OCI-LY1 (cell line): ENCODE results near the gene FAM151A.

ENCODE experiments used
- H2AFZ ChIP-seq: fragments of 200-600 bp; sonication (generic), shearing (Covaris generic); 2 replicates; pipeline ENCODE4 v1.6.0; 2014; ENCODE audit warnings: antibody characterized with exemption, mild to moderate bottlenecking, low read length
- H3F3A ChIP-seq: fragments of 200-600 bp; sonication (generic), shearing (Covaris generic); 2 replicates; pipeline ENCODE4 v1.6.0; 2014; ENCODE audit warnings: mild to moderate bottlenecking, antibody characterized with exemption, low read length, moderate library complexity; ENCODE audit not compliant: insufficient read depth
- H3K27ac ChIP-seq: fragments of 200-600 bp; sonication (generic); 2 replicates; pipeline ENCODE4 v1.5.1; 2014; ENCODE audit warnings: low read length, mixed run types, mild to moderate bottlenecking, low read depth; ENCODE audit not compliant: poor library complexity, severe bottlenecking
- H3K27me3 ChIP-seq: fragments of 200-600 bp; sonication (generic); 2 replicates; pipeline ENCODE4 v1.6.0; 2014; ENCODE audit warnings: antibody characterized with exemption, mild to moderate bottlenecking, low read length, moderate library complexity; ENCODE audit not compliant: insufficient read depth
- H3K36me3 ChIP-seq: fragments of 200-600 bp; sonication (generic); 2 replicates; pipeline ENCODE4 v1.6.1; 2014; ENCODE audit warnings: mild to moderate bottlenecking, antibody characterized with exemption, low read length, moderate library complexity, mixed read lengths; ENCODE audit not compliant: insufficient read depth
- H3K4me1 ChIP-seq: fragments of 200-600 bp; sonication (generic); 2 replicates; pipeline ENCODE4 v1.5.1; 2014; ENCODE audit warnings: mild to moderate bottlenecking, low read length, moderate library complexity; ENCODE audit not compliant: insufficient read depth, severe bottlenecking
- H3K4me2 ChIP-seq: fragments of 200-600 bp; sonication (generic), shearing (Covaris generic); 2 replicates; pipeline ENCODE4 v1.6.1; 2014; ENCODE audit warnings: low read length
- H3K4me3 ChIP-seq: fragments of 200-600 bp; sonication (generic); 2 replicates; pipeline ENCODE4 v1.5.1; 2014; ENCODE audit warnings: low read length, low read depth, mild to moderate bottlenecking, mixed read lengths; ENCODE audit not compliant: poor library complexity, severe bottlenecking
- H3K79me2 ChIP-seq: fragments of 200-600 bp; shearing (Covaris generic); 2 replicates; pipeline ENCODE4 v1.6.1; 2016; ENCODE audit warnings: mixed run types, low read length, mixed read lengths; ENCODE audit not compliant: insufficient read depth
- H3K9ac ChIP-seq: fragments of 200-600 bp; sonication (generic), shearing (Covaris generic); 2 replicates; pipeline ENCODE4 v1.6.1; 2014; ENCODE audit warnings: mild to moderate bottlenecking, low read length, mixed read lengths
- H3K9me2 ChIP-seq: fragments of 200-600 bp; sonication (generic), shearing (Covaris generic); 2 replicates; pipeline ENCODE4 v1.6.1; 2014; ENCODE audit warnings: low read depth, mild to moderate bottlenecking, low read length, mixed read lengths
- H3K9me3 ChIP-seq: fragments of 200-600 bp; shearing (Covaris generic); 2 replicates; pipeline ENCODE4 v1.6.1; 2014; ENCODE audit warnings: low read length, mixed read lengths
- H4K20me1 ChIP-seq: fragments of 200-600 bp; sonication (generic), shearing (Covaris generic); 2 replicates; pipeline ENCODE4 v1.6.0; 2016; ENCODE audit warnings: mild to moderate bottlenecking, low read length; ENCODE audit not compliant: insufficient read depth
- CTCF ChIP-seq: fragments of 200-600 bp; sonication (generic), shearing (Covaris generic); IDR thresholded peaks from 2 replicates; pipeline ENCODE4 v1.5.1; 2017; ENCODE audit warnings: mild to moderate bottlenecking, antibody characterized with exemption, low read length, moderate library complexity, mixed read lengths
- EZH2 ChIP-seq: fragments of 200-600 bp; sonication (generic), shearing (Covaris generic); IDR thresholded peaks from 2 replicates; pipeline ENCODE4 v1.8.0; 2017; ENCODE audit warnings: borderline replicate concordance, mixed run types, mild to moderate bottlenecking, antibody characterized with exemption, low read length, moderate library complexity, mixed read lengths

Gene FAM151A

GRCh38 chr1:54583307-54583686 lies 40.0 kb downstream of the FAM151A start:
- Histone ChIP-seq H3K4me2 (no peak overlapping the region), H4K20me1 (no peaks in the 10 kb centered on the region), H2AFZ (no peak overlapping the region), H3K79me2 (no peaks in the 10 kb centered on the region), H3K27me3 (peaks cover 4% of the 10 kb centered on the region; the same call in 1 of the 2 replicates), H3K9me2 (no peaks in the 10 kb centered on the region), H3K9me3 (no peaks in the 10 kb centered on the region), H3K36me3 (no peaks in the 10 kb centered on the region), H3F3A (no peaks in the 10 kb centered on the region), H3K27ac (no peak overlapping the region), H3K4me1 (no peaks in the 10 kb centered on the region), H3K4me3 (no peak overlapping the region), H3K9ac (no peak overlapping the region)
- TF ChIP-seq EZH2 = no peak
- TF ChIP-seq CTCF = no peak

GRCh38 chr1:54582566-54583306 lies 40.6 kb downstream of the FAM151A start:
- Histone ChIP-seq H3K27me3 (peaks cover 4% of the 10 kb centered on the region; the same call in 1 of the 2 replicates), H3K79me2 (no peaks in the 10 kb centered on the region), H3F3A (no peaks in the 10 kb centered on the region), H3K4me2 (no peak overlapping the region), H4K20me1 (no peaks in the 10 kb centered on the region), H3K4me3 (no peak overlapping the region), H3K9me3 (no peaks in the 10 kb centered on the region), H3K27ac (no peak overlapping the region), H2AFZ (no peak overlapping the region), H3K36me3 (no peaks in the 10 kb centered on the region), H3K9ac (no peak overlapping the region), H3K4me1 (no peaks in the 10 kb centered on the region), H3K9me2 (no peaks in the 10 kb centered on the region)
- TF ChIP-seq CTCF (no peak), EZH2 (no peak)

GRCh38 chr1:54581621-54582035 lies 41.7 kb downstream of the FAM151A start:
- Histone ChIP-seq H3K9me3 (no peaks in the 10 kb centered on the region), H3K4me2 (no peak overlapping the region), H3K27me3 (peaks cover 4% of the 10 kb centered on the region; the same call in 1 of the 2 replicates), H2AFZ (no peak overlapping the region), H3K4me1 (no peaks in the 10 kb centered on the region), H3K9ac (no peak overlapping the region), H4K20me1 (no peaks in the 10 kb centered on the region), H3K36me3 (no peaks in the 10 kb centered on the region), H3K79me2 (no peaks in the 10 kb centered on the region), H3K9me2 (no peaks in the 10 kb centered on the region), H3K27ac (no peak overlapping the region), H3K4me3 (no peak overlapping the region), H3F3A (no peaks in the 10 kb centered on the region)
- no peak for TF ChIP-seq CTCF
- no peak for TF ChIP-seq EZH2
